ENCODE data around the gene PLXNA1. TPM values are rescaled to one million over a fixed set of nuclear protein-coding genes. Genes with fewer than 3 reads are reported as not detected.

Gene PLXNA1
- total and polyA plus RNA-seq, 9 of the 15 experiments (the other 6 are each of a cell fraction or from before 2014, with no cell fraction given): 0.23 to 59.9 (median 16.8) TPM

GRCh38 chr3:127016461-127016860 is 33.5 kb downstream of the PLXNA1 start (continued):
- TF ChIP-seq KLF16 (IDR thresholded peaks at IDR 0.05) (no peak), ZNF316 (IDR thresholded peaks at IDR 0.05) (no peak), TBP (optimal IDR thresholded peaks at IDR 0.05; ENCODE audit: low read depth, low read length) (no peak), NCOA6 (IDR thresholded peaks at IDR 0.05) (no peak), MED1 (CRISPR knock-in tag; IDR thresholded peaks at IDR 0.05; ENCODE audit: borderline replicate concordance) (no peak), U2AF1 (optimal IDR thresholded peaks at IDR 0.05; ENCODE audit: low read depth, low read length) (no peak)

- ATAC-seq (no peak), FAIRE-seq (no peak), DNase-seq (ENCODE audit: extremely low read depth in 1 of 4, low spot score in 3 of 4) (no peak)
- Histone ChIP-seq H3K4me2 (ENCODE audit: insufficient read depth, low read length) (no peak overlapping the region), H3K4me1 (replicated peaks in 1 of 2; ENCODE audit: control insufficient read depth in 2 of 2, insufficient read depth in 2 of 2, low read length in 2 of 2) (peaks cover 0 to 4% of the 10 kb centered on the region in 2 experiments; a peak in 2 of 5 replicates), H3K36me3 (ENCODE audit: control insufficient read depth, insufficient read depth, low read length) (peaks cover 87% of the 10 kb centered on the region; the same call in 2 of the 3 replicates), H3K9me3 (replicated peaks; ENCODE audit: control insufficient read depth, insufficient read depth, low read depth, low read length) (no peaks in the 10 kb centered on the region), H4K20me1 (replicated peaks; ENCODE audit: control insufficient read depth, insufficient read depth, low read length) (no peaks in the 10 kb centered on the region), H3K9ac (ENCODE audit: insufficient read depth in 1 of 2, low read depth in 2 of 2, low read length in 2 of 2) (no peak overlapping the region), H3K4me3 (no peak overlapping the region), H3K9me1 (ENCODE audit: control insufficient read depth, insufficient read depth, low read length) (no peaks in the 10 kb centered on the region), H2AFZ (ENCODE audit: low read depth, low read length) (no peak overlapping the region), H3K27ac (ENCODE audit: extremely low read depth, low read depth, low read length) (no peak overlapping the region), H3K27me3 (ENCODE audit: control insufficient read depth in 2 of 2, insufficient read depth in 2 of 2, low read length in 2 of 2) (no peaks in the 10 kb centered on the region), H3K79me2 (ENCODE audit: control insufficient read depth, insufficient read depth, low read length) (no peaks in the 10 kb centered on the region)
- in situ Hi-C loops (cut with MboI) (no loop called here), intact Hi-C loops (cut with micrococcal nuclease) (no loop called here)
- ChIA-PET POLR2A (interaction anchor here (0.7 to 1.0 kb wide), 2 partner anchors 11 to 14 kb away, joined by 3 read pairs; no protein-coding TSS in a partner anchor), CTCF (ENCODE audit: low intra/inter-chr PET ratio) (no interaction called here)
- TF ChIP-seq E2F4 (CRISPR knock-in tag; IDR thresholded peaks at IDR 0.05; ENCODE audit: low read depth) (no peak), POLR2G (IDR thresholded peaks at IDR 0.05; ENCODE audit: low read depth, low read length) (peak; percentile 20; the same call in 1 of the 2 replicates), MBD2 (IDR thresholded peaks at IDR 0.05; ENCODE audit: borderline replicate concordance, low read depth) (no peak), SLC30A9 (CRISPR knock-in tag; IDR thresholded peaks at IDR 0.05) (no peak)
- WGBS (ENCODE audit: insufficient coverage, low coverage, missing lambda C conversion rate): 98% methylated on average over 5 of the region's 16 CpGs
- no TSS peak for BruUV-seq (replicated peaks)
Observed at GRCh38 chr3:127017229-127017628, 34.3 kb downstream of the PLXNA1 start.

Measured in K562 (cell line).